Neural cell (in vitro differentiated cells): ENCODE data around the gene FAM227B. TPM values are rescaled to one million over a fixed set of nuclear protein-coding genes. Genes with fewer than 3 reads are reported as not detected.
"Not testable (repeated sequence)": the region's sequence is repeated elsewhere in the genome, so short reads cannot be mapped to it uniquely, and the experiment has no call there.

ENCODE experiments used
- H2AFZ ChIP-seq: fragments of 200-600, 300-800 bp; sonication (generic), shearing (Covaris generic); 2 replicates; pipeline ENCODE4 v1.6.0; 2014; ENCODE audit warnings: low read depth, mild to moderate bottlenecking, antibody characterized with exemption, low read length, moderate library complexity
- H3F3A ChIP-seq: fragments of 200-600 bp; shearing (Covaris generic); 2 replicates; pipeline ENCODE4 v1.6.1; 2016; ENCODE audit warnings: mild to moderate bottlenecking, moderate library complexity, mixed read lengths, antibody characterized with exemption, low read length; ENCODE audit not compliant: insufficient read depth, poor library complexity, severe bottlenecking
- H3K27ac ChIP-seq: fragments of 200-600, 300-800 bp; sonication (generic), shearing (Covaris generic); 2 replicates; pipeline ENCODE4 v1.5.1; 2014; ENCODE audit warnings: mild to moderate bottlenecking, low read length, moderate library complexity
- H3K27me3 ChIP-seq: fragments of 300-800, 200-600 bp; sonication (generic), shearing (Covaris generic); 2 replicates; pipeline ENCODE4 v1.6.0; 2014; ENCODE audit warnings: mild to moderate bottlenecking, low read depth, low read length, moderate library complexity; ENCODE audit not compliant: insufficient read depth
- H3K36me3 ChIP-seq: fragments of 300-800, 200-600 bp; sonication (generic), shearing (Covaris generic); 2 replicates; pipeline ENCODE4 v1.5.1; 2014; ENCODE audit warnings: mild to moderate bottlenecking, antibody characterized with exemption, low read length, moderate library complexity; ENCODE audit not compliant: insufficient read depth
- H3K4me2 ChIP-seq: fragments of 300-800, 200-600 bp; sonication (generic), shearing (Covaris generic); 2 replicates; pipeline ENCODE4 v1.6.0; 2014; ENCODE audit warnings: mild to moderate bottlenecking, low read length
- H3K4me3 ChIP-seq: fragments of 300-800, 200-600 bp; sonication (generic), shearing (Covaris generic); 2 replicates; pipeline ENCODE4 v1.5.1; 2014; ENCODE audit warnings: mild to moderate bottlenecking, low read length, moderate library complexity
- H3K79me2 ChIP-seq: fragments of 200-600 bp; shearing (Covaris generic); replicated peaks from 2 replicates; pipeline ENCODE4 v1.6.0; 2014; ENCODE audit warnings: mild to moderate bottlenecking, low read length, moderate library complexity; ENCODE audit not compliant: insufficient read depth
- H3K9ac ChIP-seq: fragments of 300-800, 200-600 bp; sonication (generic), shearing (Covaris generic); 2 replicates; pipeline ENCODE4 v1.6.1; 2016; ENCODE audit warnings: mild to moderate bottlenecking, low read length, mixed read lengths
- H3K9me2 ChIP-seq: fragments of 200-600 bp; shearing (Covaris generic); 2 replicates; pipeline ENCODE4 v1.6.1; 2016; ENCODE audit warnings: mild to moderate bottlenecking, low read length, mixed read lengths; ENCODE audit not compliant: insufficient read depth
- H3K9me3 ChIP-seq: fragments of 200-600, 300-800 bp; sonication (generic), shearing (Covaris generic); 2 replicates; pipeline ENCODE4 v1.6.1; 2016; ENCODE audit warnings: mild to moderate bottlenecking, mixed run types, low read length, moderate library complexity, mixed read lengths
- H4K20me1 ChIP-seq: fragments of 200-600 bp; shearing (Covaris generic); 2 replicates; pipeline ENCODE4 v1.6.1; 2016; ENCODE audit warnings: mild to moderate bottlenecking, mixed run types; ENCODE audit not compliant: insufficient read depth
- EZH2 ChIP-seq: fragments of 200-600, 300-800 bp; shearing (Covaris generic), sonication (generic); IDR thresholded peaks from 2 replicates; pipeline ENCODE4 v1.6.1; 2014; ENCODE audit warnings: antibody characterized with exemption, low read length, borderline replicate concordance, mild to moderate bottlenecking; ENCODE audit not compliant: insufficient read depth, poor library complexity, severe bottlenecking
- POLR2AphosphoS5 ChIP-seq: IDR thresholded peaks from 2 replicates; pipeline ENCODE4 v1.6.1; 2012
- RAD21 ChIP-seq: fragments of 450-650 bp; conservative IDR thresholded peaks from 2 replicates; pipeline ENCODE4 v1.6.1; 2014; ENCODE audit warnings: antibody characterized with exemption, mild to moderate bottlenecking, moderate library complexity
- REST ChIP-seq: IDR thresholded peaks from 2 replicates; pipeline ENCODE4 v1.6.1; 2012; ENCODE audit warnings: borderline replicate concordance
- TAF1 ChIP-seq: IDR thresholded peaks from 2 replicates; pipeline ENCODE4 v1.6.1; 2012; ENCODE audit warnings: low read depth
- polyA plus RNA-seq: library from polyadenylated mRNA; depleted of rRNA; stranded (reverse); fragments of >200 nt; gene quantifications from 2 replicates; pipeline ENCODE4 v1.2.3, GENCODE V29; 2014

The FAM227B gene
- polyA plus RNA-seq, 1 donor from 2014 or later = 0.88 TPM

DNA sequence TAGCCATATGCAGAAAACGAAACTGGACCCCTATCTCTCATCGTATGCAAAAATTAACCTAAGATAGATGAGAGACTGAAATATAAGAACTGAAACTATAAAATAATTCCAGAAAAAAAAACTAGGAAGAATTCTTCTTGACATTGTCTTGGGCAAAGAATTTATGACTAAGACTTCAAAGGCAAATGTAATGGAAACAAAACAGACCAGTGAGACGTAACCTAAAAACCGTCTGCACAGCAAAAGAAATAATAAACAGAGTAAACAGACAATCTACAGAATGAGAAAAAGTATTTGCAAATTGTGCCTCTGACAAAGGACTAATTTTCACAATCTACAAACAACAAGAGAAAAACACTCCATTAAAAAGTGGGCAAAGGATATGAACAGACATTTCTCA is 92.3 kb downstream of the FAM227B start:
- no peak overlapping the region for H2AFZ ChIP-seq
- no peaks in the 10 kb centered on the region for H3K9me3 ChIP-seq
- no peak overlapping the region for H3K4me2 ChIP-seq
- no peaks in the 10 kb centered on the region for H3K9me2 ChIP-seq
- no peaks in the 10 kb centered on the region for H3F3A ChIP-seq
- no peaks in the 10 kb centered on the region for H3K27me3 ChIP-seq
- no peaks in the 10 kb centered on the region for H3K36me3 ChIP-seq
- H3K27ac ChIP-seq = no peak overlapping the region
- H4K20me1 ChIP-seq = no peaks in the 10 kb centered on the region
- no peak for TF ChIP-seq POLR2AphosphoS5
- TF ChIP-seq REST = no peak
- no peak for TF ChIP-seq RAD21
- no peaks in the 10 kb centered on the region for H3K79me2 ChIP-seq
- no peak overlapping the region for H3K9ac ChIP-seq
- H3K4me3 ChIP-seq = no peak overlapping the region

GRCh38 chr15:49521802-49522201 is 98.8 kb downstream of the FAM227B start:
- TF ChIP-seq EZH2 = no peak
- TF ChIP-seq TAF1 = no peak
- TF ChIP-seq REST = no peak
- H3K9me2 ChIP-seq = no peaks in the 10 kb centered on the region
- H3F3A ChIP-seq = no peaks in the 10 kb centered on the region
- H3K27ac ChIP-seq = no peak overlapping the region
- no peak overlapping the region for H3K4me3 ChIP-seq
- H3K36me3 ChIP-seq = no peaks in the 10 kb centered on the region
- H3K79me2 ChIP-seq = no peaks in the 10 kb centered on the region
- H3K9ac ChIP-seq = no peak overlapping the region
- H2AFZ ChIP-seq = no peak overlapping the region
- peaks cover 4% of the 10 kb centered on the region for H3K9me3 ChIP-seq
- no peaks in the 10 kb centered on the region for H3K27me3 ChIP-seq
- no peaks in the 10 kb centered on the region for H4K20me1 ChIP-seq
- no peak overlapping the region for H3K4me2 ChIP-seq

DNA sequence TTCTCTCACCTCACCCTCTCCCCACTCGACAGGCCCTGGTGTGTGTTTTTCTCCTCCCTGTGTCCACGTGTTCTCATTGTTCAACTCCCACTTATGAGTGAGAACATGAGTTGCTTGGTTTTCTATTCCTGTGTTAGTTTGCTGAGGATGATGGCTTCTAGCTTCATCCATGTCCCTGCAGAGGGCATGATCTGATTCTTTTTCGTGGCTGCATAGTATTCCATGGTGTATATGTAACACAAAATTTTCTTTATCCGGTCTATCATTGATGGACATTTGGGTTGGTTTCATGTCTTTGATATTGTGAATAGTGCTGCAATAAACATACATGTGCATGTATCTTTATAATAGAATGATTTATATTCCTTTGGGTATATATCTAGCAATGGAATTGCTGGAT is 107.9 kb downstream of the FAM227B start:
- H3K9me3 ChIP-seq, H3K36me3 ChIP-seq, H3K9me2 ChIP-seq, H3K4me3 ChIP-seq, H3K27ac ChIP-seq, H2AFZ ChIP-seq, H4K20me1 ChIP-seq, H3K4me2 ChIP-seq, H3K9ac ChIP-seq, H3K27me3 ChIP-seq, H3K79me2 ChIP-seq, H3F3A ChIP-seq: not testable (repeated sequence)
